ENCODE measurements around the gene ANKS1B. TPM values are rescaled to one million over a fixed set of nuclear protein-coding genes. Genes with fewer than 3 reads are reported as not detected.

ANKS1B gene
- total and polyA plus RNA-seq, 10 of the 15 experiments (the other 5 are each of a cell fraction or from before 2014, with no cell fraction given) = 0.16 to 1.3 (median 0.82) TPM; not detected in 7

DNA sequence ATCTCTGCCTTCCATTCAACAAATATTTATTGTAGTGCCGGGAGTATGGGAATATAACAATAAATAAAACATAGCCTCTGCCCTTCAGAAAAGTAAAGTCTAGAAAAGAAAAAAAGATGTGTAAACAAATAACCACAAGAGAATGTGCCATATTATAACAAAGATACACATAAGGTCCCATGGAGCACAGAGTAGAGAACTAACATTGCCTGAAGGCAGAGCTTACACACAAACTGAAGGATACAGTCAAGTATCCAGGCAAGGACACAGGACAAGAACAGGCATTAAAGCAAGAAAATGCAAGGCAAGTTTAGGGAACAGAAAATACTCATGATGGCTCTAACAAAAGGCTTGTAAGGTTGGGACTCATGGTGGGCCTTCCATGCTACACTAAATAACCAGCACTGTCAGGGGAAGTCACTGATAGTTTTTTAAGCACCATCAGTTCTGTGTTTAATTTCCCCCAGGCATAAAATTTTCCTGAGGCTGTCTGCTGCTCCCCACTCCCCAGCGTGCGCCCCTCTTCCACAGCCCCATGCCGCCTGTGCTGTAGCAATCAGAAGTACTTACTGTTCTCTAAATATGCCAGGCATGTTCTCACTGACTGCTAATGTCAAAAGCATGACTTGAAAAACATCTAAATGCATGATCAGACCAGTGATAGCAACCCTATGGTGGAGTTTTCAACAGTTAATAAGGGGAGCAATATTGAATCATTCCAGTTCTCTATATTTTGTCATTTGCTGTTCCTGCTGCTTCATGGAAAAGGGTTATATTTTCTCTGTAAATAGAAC lies 77.8 kb downstream of the ANKS1B start:
- in situ Hi-C loops (cut with MboI) = no loop called here
- no peak overlapping the region for H3K4me2 ChIP-seq (ENCODE audit: control insufficient read depth, insufficient read depth)
- H3K36me3 ChIP-seq (ENCODE audit: control insufficient read depth in 2 of 2, insufficient read depth in 2 of 2, low read length in 1 of 2) = no peaks in the 10 kb centered on the region
- H2AFZ ChIP-seq (ENCODE audit: control insufficient read depth, low read depth, low read length) = no peak overlapping the region
- no peaks in the 10 kb centered on the region for H3K9me3 ChIP-seq (replicated peaks; ENCODE audit: control insufficient read depth, insufficient read depth, low read length)
- no peaks in the 10 kb centered on the region for H3K79me2 ChIP-seq (ENCODE audit: control insufficient read depth, insufficient read depth, low read length)
- ChIA-PET RAD21 (ENCODE audit: unreplicated experiment) (no interaction called here), SMC1A (ENCODE audit: uncharacterized antibody, unreplicated experiment) (interaction anchor here (0.6 kb wide), 1 partner anchor 65 kb away, joined by 3 read pairs; no protein-coding TSS in a partner anchor), CTCF (no interaction called here), POLR2A (no interaction called here)
- ATAC-seq = no peak
- intact Hi-C loops (cut with micrococcal nuclease; ENCODE audit: unreplicated experiment) = no loop called here
- no peak overlapping the region for H3K27ac ChIP-seq (ENCODE audit: control insufficient read depth, insufficient read depth)
- TF ChIP-seq SMC3 (IDR thresholded peaks at IDR 0.05; ENCODE audit: borderline replicate concordance, low read length) = no peak
- TF ChIP-seq, protein P1, sequence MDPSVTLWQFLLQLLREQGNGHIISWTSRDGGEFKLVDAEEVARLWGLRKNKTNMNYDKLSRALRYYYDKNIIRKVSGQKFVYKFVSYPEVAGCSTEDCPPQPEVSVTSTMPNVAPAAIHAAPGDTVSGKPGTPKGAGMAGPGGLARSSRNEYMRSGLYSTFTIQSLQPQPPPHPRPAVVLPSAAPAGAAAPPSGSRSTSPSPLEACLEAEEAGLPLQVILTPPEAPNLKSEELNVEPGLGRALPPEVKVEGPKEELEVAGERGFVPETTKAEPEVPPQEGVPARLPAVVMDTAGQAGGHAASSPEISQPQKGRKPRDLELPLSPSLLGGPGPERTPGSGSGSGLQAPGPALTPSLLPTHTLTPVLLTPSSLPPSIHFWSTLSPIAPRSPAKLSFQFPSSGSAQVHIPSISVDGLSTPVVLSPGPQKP (IDR thresholded peaks at IDR 0.05; ENCODE audit: low read depth, low read length) = no peak
- TF ChIP-seq, protein P2, sequence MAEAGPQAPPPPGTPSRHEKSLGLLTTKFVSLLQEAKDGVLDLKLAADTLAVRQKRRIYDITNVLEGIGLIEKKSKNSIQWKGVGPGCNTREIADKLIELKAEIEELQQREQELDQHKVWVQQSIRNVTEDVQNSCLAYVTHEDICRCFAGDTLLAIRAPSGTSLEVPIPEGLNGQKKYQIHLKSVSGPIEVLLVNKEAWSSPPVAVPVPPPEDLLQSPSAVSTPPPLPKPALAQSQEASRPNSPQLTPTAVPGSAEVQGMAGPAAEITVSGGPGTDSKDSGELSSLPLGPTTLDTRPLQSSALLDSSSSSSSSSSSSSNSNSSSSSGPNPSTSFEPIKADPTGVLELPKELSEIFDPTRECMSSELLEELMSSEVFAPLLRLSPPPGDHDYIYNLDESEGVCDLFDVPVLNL (IDR thresholded peaks at IDR 0.05; ENCODE audit: low read depth, low read length) = no peak
- no peak for TF ChIP-seq SP1 (IDR thresholded peaks at IDR 0.05; ENCODE audit: low read depth, low read length)
- TF ChIP-seq RUNX3 (IDR thresholded peaks at IDR 0.05; ENCODE audit: low read length) = no peak
- TF ChIP-seq HCFC1 (IDR thresholded peaks at IDR 0.05; ENCODE audit: low read length) = no peak
- no peak for TF ChIP-seq CHD4 (IDR thresholded peaks at IDR 0.05)
- TF ChIP-seq HDAC2 (IDR thresholded peaks at IDR 0.05) = no peak
- no peak for DNase-seq (ENCODE audit: low read depth, low spot score)
- WGBS (ENCODE audit: insufficient coverage, insufficient replicate concordance, low lambda C conversion rate, missing lambda C conversion rate) = 63% methylated on average over 4 of the region's 4 CpGs
- FAIRE-seq = no peak
- H3K4me3 ChIP-seq = no peak overlapping the region
- no peak overlapping the region for H3K9ac ChIP-seq (ENCODE audit: control insufficient read depth, insufficient read depth, low read length)
- BruUV-seq (replicated peaks) = no TSS peak
- H3K27me3 ChIP-seq (replicated peaks in 1 of 2; ENCODE audit: control insufficient read depth in 2 of 2, insufficient read depth in 2 of 2, low read length in 1 of 2) = no peaks in the 10 kb centered on the region
- no peaks in the 10 kb centered on the region for H3K4me1 ChIP-seq (ENCODE audit: control insufficient read depth, insufficient read depth, low read length)
- H4K20me1 ChIP-seq (ENCODE audit: control insufficient read depth, insufficient read depth) = no peaks in the 10 kb centered on the region
